Thoracic aorta (tissue), 2 donors: ENCODE results near the gene RBMS3. TPM values are rescaled to one million over a fixed set of nuclear protein-coding genes. Genes with fewer than 3 reads are reported as not detected.

Experiments
- ATAC-seq: fragments of 150-250 bp; one replicate; pipeline ENCODE4 v1.8.0; 2017; ENCODE audit warnings: low read depth; ENCODE audit not compliant: insufficient number of reproducible peaks, low FRiP score
- DNase-seq: peaks from one replicate; pipeline ENCODE4 v3.0.0-alpha.2; 2020; ENCODE audit warnings: low spot score
- H3K27ac ChIP-seq, 2 donors: fragments of 200-600 bp; sonication (generic); 1 replicate in 1 of 2; 2 replicates in 1 of 2; pipeline ENCODE4 v1.5.1; 2016; ENCODE audit warnings: mild to moderate bottlenecking in 2 of 2, moderate library complexity in 2 of 2
- H3K27me3 ChIP-seq: fragments of 200-600 bp; sonication (generic); replicated peaks from 2 replicates; pipeline ENCODE4 v1.6.0; 2016; ENCODE audit warnings: mild to moderate bottlenecking; ENCODE audit not compliant: insufficient read depth
- H3K36me3 ChIP-seq: fragments of 200-600 bp; sonication (generic); one replicate; pipeline ENCODE4 v1.5.1; 2016
- H3K4me1 ChIP-seq, 2 donors: fragments of 200-600 bp; sonication (generic); 1 replicate in 1 of 2; 2 replicates in 1 of 2; pipeline versions ENCODE4 v1.5.1 to v1.6.0; 2016; ENCODE audit warnings: low read depth in 2 of 2, mild to moderate bottlenecking in 1 of 2; ENCODE audit not compliant: control insufficient read depth in 1 of 2
- H3K4me3 ChIP-seq: fragments of 200-600 bp; sonication (generic); 2 replicates; pipeline ENCODE4 v1.5.1; 2016; ENCODE audit warnings: mild to moderate bottlenecking
- H3K9me3 ChIP-seq: fragments of 200-600 bp; sonication (generic); 2 replicates; pipeline ENCODE4 v1.5.1; 2016
- total RNA-seq, 2 donors: library from RNA; depleted of rRNA; stranded (reverse); fragments of >200 nt; gene quantifications; one replicate each; pipeline versions ENCODE4 v1.1.0 to v1.2.3, GENCODE V29; 2016
- TF ChIP-seq, protein P1 (sequence below): fragments of 200-600 bp; sonication (generic); IDR thresholded peaks from one replicate; pipeline ENCODE4 v1.5.1; 2019; ENCODE audit warnings: antibody characterized with exemption

Gene RBMS3
- total RNA-seq, 2 donors from 2014 or later: 149 to 186 TPM

DNA sequence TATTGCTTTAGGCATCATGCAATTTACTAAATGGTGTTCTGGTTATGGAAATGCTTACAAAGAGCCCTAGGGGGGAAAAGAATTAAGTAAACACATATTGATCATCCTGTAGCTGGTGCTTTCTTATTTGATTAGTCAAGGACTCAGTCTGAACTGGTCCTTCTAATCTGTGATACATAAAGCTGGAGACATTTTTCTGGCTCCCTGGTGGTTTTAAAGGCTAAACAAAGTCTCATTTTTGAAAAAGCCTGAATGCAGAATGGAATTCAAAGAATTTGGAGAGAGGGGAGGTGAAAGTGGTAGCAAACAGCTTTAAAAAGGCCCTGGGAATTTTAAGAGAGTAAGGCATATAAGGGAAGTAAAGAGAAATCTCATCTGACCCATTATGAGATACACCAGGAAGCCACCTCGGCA is 149.7 kb downstream of the RBMS3 start:
- peak overlapping the region; percentile 59 to 67 for H3K27ac ChIP-seq
- ATAC-seq (no peak), DNase-seq (no peak)
- H3K36me3 ChIP-seq: no peaks in the 10 kb centered on the region
- no peaks in the 10 kb centered on the region for H3K27me3 ChIP-seq
- no peaks in the 10 kb centered on the region for H3K9me3 ChIP-seq
- peak overlapping the region; percentile 5 for H3K4me3 ChIP-seq
- peaks cover 17 to 64% of the 10 kb centered on the region in 2 donors for H3K4me1 ChIP-seq
- TF ChIP-seq, protein P1, sequence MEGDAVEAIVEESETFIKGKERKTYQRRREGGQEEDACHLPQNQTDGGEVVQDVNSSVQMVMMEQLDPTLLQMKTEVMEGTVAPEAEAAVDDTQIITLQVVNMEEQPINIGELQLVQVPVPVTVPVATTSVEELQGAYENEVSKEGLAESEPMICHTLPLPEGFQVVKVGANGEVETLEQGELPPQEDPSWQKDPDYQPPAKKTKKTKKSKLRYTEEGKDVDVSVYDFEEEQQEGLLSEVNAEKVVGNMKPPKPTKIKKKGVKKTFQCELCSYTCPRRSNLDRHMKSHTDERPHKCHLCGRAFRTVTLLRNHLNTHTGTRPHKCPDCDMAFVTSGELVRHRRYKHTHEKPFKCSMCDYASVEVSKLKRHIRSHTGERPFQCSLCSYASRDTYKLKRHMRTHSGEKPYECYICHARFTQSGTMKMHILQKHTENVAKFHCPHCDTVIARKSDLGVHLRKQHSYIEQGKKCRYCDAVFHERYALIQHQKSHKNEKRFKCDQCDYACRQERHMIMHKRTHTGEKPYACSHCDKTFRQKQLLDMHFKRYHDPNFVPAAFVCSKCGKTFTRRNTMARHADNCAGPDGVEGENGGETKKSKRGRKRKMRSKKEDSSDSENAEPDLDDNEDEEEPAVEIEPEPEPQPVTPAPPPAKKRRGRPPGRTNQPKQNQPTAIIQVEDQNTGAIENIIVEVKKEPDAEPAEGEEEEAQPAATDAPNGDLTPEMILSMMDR: no peak

DNA sequence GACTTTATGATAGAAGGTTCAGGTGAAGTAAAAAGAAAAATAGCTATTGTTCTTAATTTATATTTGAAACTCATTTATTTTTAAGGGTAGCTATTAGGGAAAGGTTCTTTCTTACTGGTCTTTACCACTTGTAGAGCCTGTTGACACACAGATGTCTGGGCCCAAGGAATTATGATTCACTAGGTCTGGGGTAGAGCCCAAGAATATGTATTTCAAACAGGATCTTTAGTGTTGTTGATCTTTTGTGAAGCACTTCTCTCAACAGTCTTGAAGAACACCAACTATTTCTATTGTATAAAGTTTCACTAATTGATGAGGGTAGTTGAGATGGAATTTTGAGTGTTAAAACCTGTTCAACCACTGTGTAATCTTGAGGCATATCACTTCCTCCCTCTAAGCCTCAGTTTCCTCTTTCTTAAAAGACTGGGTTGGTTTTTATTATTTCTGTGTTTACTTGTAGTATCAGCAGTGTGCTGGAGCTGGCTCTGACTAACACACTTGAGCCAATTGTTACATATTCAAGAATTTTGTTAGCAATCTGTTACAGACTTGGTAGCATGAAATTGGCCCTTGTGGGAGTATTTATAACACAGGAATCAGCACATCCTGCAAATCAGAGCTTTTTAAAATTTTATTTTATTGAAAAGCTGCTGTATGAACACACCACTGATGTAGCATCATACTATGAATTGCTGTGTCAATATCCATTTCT is 155.9 kb downstream of the RBMS3 start:
- DNase-seq: no peak
- Histone ChIP-seq H3K27me3 (no peaks in the 10 kb centered on the region), H3K4me3 (no peak overlapping the region), H3K27ac (peak overlapping the region in 1 of 2 donors; percentile 5), H3K4me1 (peaks cover 13 to 42% of the 10 kb centered on the region in 2 donors), H3K36me3 (no peaks in the 10 kb centered on the region), H3K9me3 (no peaks in the 10 kb centered on the region)
- no peak for ATAC-seq
- TF ChIP-seq, protein P1: no peak

DNA sequence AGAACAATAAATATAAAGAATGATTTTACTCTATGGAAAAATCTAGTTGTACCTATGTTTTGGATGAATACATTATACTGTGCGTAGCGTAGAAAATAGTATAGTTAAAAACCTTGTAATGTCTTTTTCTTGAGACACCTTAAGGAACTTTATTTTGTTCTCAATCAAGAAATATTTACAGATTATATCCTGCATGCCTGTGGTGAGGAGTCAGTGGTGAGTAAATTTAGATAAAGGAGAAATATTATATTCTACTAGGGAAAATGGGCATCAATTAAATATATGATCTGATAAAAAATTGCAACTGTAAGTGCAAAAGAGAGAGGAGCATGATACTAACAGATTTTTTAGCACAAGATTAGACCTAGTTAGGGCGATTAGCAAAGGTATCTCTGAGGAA is 157.7 kb downstream of the RBMS3 start:
- no peaks in the 10 kb centered on the region for H3K9me3 ChIP-seq
- no peaks in the 10 kb centered on the region for H3K27me3 ChIP-seq
- TF ChIP-seq, protein P1: no peak

DNA sequence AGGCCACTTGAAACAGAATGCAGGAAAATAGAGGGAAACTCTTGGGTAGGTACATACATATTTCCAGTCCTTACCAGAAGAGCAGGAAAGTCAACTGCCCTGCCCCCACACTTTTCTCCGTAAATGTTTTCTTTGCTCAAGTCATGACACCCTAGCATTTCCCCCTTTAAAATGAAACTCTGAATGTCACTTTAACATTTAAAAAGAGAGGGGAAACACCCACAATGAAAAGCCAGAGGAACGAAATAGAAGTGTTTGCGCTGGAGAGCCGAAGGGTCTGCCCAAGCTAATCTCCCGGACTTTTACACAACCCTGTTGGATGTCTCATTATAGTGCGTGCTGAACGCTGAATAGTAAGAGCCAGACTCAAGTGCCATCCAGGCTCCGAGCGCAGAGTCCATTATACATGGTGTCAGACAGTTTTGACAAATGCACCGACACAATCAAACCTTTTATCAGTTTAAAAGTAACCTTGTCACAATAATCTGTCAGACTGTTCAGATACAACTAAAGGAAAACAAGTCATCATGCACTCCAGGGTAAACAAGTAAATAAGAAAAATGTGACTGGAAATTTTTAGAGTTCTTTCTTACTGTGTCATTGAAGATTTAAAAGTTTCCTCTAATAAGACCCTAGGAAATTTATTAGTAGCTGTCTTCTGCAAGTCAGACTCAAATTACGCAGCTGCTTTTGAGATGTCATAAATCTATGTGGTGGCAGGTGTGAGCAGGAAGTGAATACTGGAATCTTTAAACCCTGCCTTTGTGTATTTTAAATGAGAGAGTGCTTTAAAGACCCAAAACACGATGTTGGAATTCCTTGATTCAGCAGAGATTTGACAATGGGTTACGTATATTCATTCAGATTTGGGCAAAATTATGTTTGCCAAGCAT is 159.8 kb downstream of the RBMS3 start:
- DNase-seq: no peak
- H3K4me1 ChIP-seq: peaks cover 6 to 26% of the 10 kb centered on the region in 2 donors

More for the DNA sequence above, 157.7 kb downstream of the RBMS3 start:
- no peaks in the 10 kb centered on the region for H3K36me3 ChIP-seq
- no peak for ATAC-seq
- DNase-seq: no peak
- no peak overlapping the region for H3K4me3 ChIP-seq
- H3K27ac ChIP-seq: no peak overlapping the region
- H3K4me1 ChIP-seq: peaks cover 6 to 26% of the 10 kb centered on the region in 2 donors

More for the DNA sequence above, 159.8 kb downstream of the RBMS3 start:
- Histone ChIP-seq H3K27ac (no peak overlapping the region), H3K9me3 (no peaks in the 10 kb centered on the region), H3K36me3 (no peaks in the 10 kb centered on the region), H3K27me3 (no peaks in the 10 kb centered on the region), H3K4me3 (no peak overlapping the region)
- ATAC-seq: no peak
- TF ChIP-seq, protein P1: no peak
